Type B pancreatic cell (in vitro differentiated cells): ENCODE measurements around the gene RAB8A. TPM values are rescaled to one million over a fixed set of nuclear protein-coding genes. Genes with fewer than 3 reads are reported as not detected.

ENCODE experiments used
- DNase-seq: peaks from one replicate; pipeline ENCODE4 v3.0.0; 2021; ENCODE audit warnings: mixed read lengths; ENCODE audit not compliant: unreplicated experiment; ENCODE audit errors: extremely low spot score
- H3K27ac Mint-ChIP-seq: 2 replicates; pipeline ENCODE4 v1.8.0; 2021; ENCODE audit warnings: mild to moderate bottlenecking, mixed read lengths
- H3K27me3 Mint-ChIP-seq: 2 replicates; pipeline ENCODE4 v1.8.0; 2021; ENCODE audit warnings: mixed read lengths
- H3K36me3 Mint-ChIP-seq: 2 replicates; pipeline ENCODE4 v1.8.0; 2021; ENCODE audit warnings: mixed read lengths
- H3K4me1 Mint-ChIP-seq: one replicate; pipeline ENCODE4 v1.8.0; 2021; ENCODE audit warnings: mixed read lengths; ENCODE audit not compliant: unreplicated experiment
- H3K4me3 Mint-ChIP-seq: 2 replicates; pipeline ENCODE4 v1.8.0; 2021; ENCODE audit warnings: mild to moderate bottlenecking, mixed read lengths
- H3K9me3 Mint-ChIP-seq: 2 replicates; pipeline ENCODE4 v1.8.0; 2021; ENCODE audit warnings: mixed read lengths
- total RNA-seq: library from RNA; stranded (reverse); gene quantifications from 2 replicates; pipeline ENCODE4 v1.2.1, GENCODE V29; 2021; ENCODE audit warnings: low replicate concordance
- TF ChIP-seq, protein P1 (sequence below): fragments of 200-600 bp; sonication (generic); conservative IDR thresholded peaks from 2 replicates; pipeline ENCODE4 v1.5.0; 2021; ENCODE audit warnings: antibody characterized with exemption, mild to moderate bottlenecking

The RAB8A gene
- total RNA-seq, 1 donor from 2014 or later = 86.9 TPM

GRCh38 chr19:16087940-16088339 is 23.7 kb upstream of the RAB8A start:
- Mint-ChIP-seq H3K4me3 (peak overlapping the region; percentile 74), H3K4me1 (peaks cover 16% of the 10 kb centered on the region), H3K36me3 (peaks cover 46% of the 10 kb centered on the region), H3K9me3 (no peaks in the 10 kb centered on the region), H3K27me3 (no peaks in the 10 kb centered on the region), H3K27ac (peak overlapping the region; percentile 95)
- TF ChIP-seq, protein P1, sequence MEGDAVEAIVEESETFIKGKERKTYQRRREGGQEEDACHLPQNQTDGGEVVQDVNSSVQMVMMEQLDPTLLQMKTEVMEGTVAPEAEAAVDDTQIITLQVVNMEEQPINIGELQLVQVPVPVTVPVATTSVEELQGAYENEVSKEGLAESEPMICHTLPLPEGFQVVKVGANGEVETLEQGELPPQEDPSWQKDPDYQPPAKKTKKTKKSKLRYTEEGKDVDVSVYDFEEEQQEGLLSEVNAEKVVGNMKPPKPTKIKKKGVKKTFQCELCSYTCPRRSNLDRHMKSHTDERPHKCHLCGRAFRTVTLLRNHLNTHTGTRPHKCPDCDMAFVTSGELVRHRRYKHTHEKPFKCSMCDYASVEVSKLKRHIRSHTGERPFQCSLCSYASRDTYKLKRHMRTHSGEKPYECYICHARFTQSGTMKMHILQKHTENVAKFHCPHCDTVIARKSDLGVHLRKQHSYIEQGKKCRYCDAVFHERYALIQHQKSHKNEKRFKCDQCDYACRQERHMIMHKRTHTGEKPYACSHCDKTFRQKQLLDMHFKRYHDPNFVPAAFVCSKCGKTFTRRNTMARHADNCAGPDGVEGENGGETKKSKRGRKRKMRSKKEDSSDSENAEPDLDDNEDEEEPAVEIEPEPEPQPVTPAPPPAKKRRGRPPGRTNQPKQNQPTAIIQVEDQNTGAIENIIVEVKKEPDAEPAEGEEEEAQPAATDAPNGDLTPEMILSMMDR = no peak
- DNase-seq = no peak

DNA sequence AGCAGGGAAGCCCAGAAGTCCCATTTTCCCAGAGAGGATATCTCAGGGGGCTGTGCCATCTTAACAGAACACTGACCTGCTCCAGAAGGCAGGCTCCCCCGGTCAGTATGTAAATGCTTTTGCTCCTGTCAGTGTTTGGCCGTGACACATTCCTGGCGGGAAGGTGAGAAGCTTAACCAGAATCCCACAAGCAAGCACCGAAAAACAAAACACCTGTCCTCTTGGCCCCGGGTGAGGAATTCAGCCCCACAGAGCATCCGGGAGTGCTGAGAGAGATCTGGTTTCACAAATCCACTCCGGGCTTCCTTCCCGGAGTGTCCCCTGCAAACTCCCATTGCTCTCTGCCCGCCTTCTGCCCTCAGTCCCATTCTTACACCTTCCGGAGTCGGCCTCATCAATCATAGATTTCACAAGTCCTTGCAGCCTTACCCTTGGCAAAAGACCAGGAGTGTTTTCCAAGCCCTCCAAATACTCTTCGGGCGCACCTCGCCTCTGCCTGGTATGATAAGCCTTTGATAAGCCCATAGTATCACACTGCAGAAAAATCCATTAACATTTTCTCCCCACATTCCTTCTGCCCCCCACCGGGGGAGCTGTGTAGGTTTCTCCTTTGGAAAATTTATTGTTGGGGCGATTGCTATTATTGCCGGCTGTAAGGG is 23.2 kb upstream of the RAB8A start:
- H3K9me3 Mint-ChIP-seq = no peaks in the 10 kb centered on the region
- peaks cover 16% of the 10 kb centered on the region for H3K4me1 Mint-ChIP-seq
- peak overlapping the region; percentile 74 for H3K4me3 Mint-ChIP-seq
- H3K27ac Mint-ChIP-seq = peak overlapping the region; percentile 95
- peaks cover 46% of the 10 kb centered on the region for H3K36me3 Mint-ChIP-seq
- TF ChIP-seq, protein P1 = peak; percentile 52
- no peak for DNase-seq
- H3K27me3 Mint-ChIP-seq = no peaks in the 10 kb centered on the region

GRCh38 chr19:16089010-16089846 is 22.5 kb upstream of the RAB8A start:
- Mint-ChIP-seq H3K27ac (peak overlapping the region; percentile 95), H3K36me3 (peaks cover 49% of the 10 kb centered on the region), H3K4me1 (peaks cover 16% of the 10 kb centered on the region), H3K9me3 (no peaks in the 10 kb centered on the region), H3K27me3 (no peaks in the 10 kb centered on the region), H3K4me3 (peak overlapping the region; percentile 74)
- DNase-seq = no peak
- TF ChIP-seq, protein P1 = no peak

GRCh38 chr19:16091546-16092475 is 19.9 kb upstream of the RAB8A start:
- peaks cover 55% of the 10 kb centered on the region for H3K36me3 Mint-ChIP-seq
- H3K27ac Mint-ChIP-seq = peak overlapping the region; percentile 97
- H3K4me3 Mint-ChIP-seq = no peak overlapping the region
- TF ChIP-seq, protein P1 = no peak
- no peak for DNase-seq
- H3K4me1 Mint-ChIP-seq = peaks cover 16% of the 10 kb centered on the region
- no peaks in the 10 kb centered on the region for H3K9me3 Mint-ChIP-seq
- H3K27me3 Mint-ChIP-seq = no peaks in the 10 kb centered on the region

- Mint-ChIP-seq H3K36me3 (peaks cover 52% of the 10 kb centered on the region), H3K4me3 (no peak overlapping the region), H3K9me3 (no peaks in the 10 kb centered on the region), H3K27me3 (no peaks in the 10 kb centered on the region), H3K4me1 (peaks cover 11% of the 10 kb centered on the region), H3K27ac (peak overlapping the region; percentile 97)
- no peak for DNase-seq
- TF ChIP-seq, protein P1 = no peak
Observed at GRCh38 chr19:16094360-16095070, 17.2 kb upstream of the RAB8A start.
